ENCODE data around the gene ARID3B.

DNA sequence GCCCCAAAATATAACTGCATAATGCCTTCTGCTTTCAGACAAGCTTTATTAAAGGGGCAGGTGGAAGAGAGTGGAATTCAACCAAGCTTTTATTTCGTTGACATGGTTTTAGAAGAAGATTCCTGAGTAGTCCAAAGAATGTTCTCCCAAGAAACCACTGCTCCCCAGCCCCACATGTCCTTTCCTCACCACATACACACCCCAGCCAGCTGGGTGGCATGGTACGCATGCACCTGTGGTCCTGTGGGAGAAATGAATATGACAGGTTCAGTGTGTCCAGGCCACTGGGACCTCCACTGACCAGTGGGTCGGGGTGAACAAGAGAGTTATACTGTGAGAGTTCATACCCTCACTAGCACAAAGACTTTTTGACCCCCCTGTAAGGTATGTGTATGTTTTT is 30.2 kb downstream of the ARID3B start:
- TF ChIP-seq, protein P1, sequence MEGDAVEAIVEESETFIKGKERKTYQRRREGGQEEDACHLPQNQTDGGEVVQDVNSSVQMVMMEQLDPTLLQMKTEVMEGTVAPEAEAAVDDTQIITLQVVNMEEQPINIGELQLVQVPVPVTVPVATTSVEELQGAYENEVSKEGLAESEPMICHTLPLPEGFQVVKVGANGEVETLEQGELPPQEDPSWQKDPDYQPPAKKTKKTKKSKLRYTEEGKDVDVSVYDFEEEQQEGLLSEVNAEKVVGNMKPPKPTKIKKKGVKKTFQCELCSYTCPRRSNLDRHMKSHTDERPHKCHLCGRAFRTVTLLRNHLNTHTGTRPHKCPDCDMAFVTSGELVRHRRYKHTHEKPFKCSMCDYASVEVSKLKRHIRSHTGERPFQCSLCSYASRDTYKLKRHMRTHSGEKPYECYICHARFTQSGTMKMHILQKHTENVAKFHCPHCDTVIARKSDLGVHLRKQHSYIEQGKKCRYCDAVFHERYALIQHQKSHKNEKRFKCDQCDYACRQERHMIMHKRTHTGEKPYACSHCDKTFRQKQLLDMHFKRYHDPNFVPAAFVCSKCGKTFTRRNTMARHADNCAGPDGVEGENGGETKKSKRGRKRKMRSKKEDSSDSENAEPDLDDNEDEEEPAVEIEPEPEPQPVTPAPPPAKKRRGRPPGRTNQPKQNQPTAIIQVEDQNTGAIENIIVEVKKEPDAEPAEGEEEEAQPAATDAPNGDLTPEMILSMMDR (IDR thresholded peaks at IDR 0.05), result no peak
- TF ChIP-seq POLR2A (IDR thresholded peaks at IDR 0.05), result no peak

Measured in tibial nerve (tissue), 3 donors.